T-helper 2 cell (primary cell): ENCODE results near the gene B4GALT1.
"Not testable (repeated sequence)": the region's sequence is repeated elsewhere in the genome, so short reads cannot be mapped to it uniquely, and the experiment has no call there.

Experiments
- DNase-seq, 5 experiments: peaks; one replicate each; pipeline versions ENCODE4 v3.0.0 to v3.0.0-alpha.2; 2012 to 2022

Gene B4GALT1

DNA sequence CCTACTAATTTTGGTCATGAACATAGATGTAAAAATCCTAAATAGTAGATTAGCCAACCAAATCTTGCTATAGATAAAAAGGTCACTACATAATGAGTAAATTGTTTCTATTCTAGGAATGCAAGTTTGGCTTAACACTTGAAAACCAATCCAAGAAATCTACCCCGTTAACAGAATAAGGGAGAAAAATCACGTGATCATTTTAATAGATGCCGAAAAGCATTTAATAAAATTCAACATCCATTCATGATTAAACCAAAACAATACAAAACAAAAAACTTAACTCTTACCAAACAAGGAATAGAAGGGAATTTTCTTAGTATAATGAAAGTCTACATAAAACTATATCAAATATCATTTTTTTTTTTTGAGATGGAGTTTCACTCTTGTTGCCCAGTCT, 69.9 kb downstream of the B4GALT1 start:
- no peak for DNase-seq

DNA sequence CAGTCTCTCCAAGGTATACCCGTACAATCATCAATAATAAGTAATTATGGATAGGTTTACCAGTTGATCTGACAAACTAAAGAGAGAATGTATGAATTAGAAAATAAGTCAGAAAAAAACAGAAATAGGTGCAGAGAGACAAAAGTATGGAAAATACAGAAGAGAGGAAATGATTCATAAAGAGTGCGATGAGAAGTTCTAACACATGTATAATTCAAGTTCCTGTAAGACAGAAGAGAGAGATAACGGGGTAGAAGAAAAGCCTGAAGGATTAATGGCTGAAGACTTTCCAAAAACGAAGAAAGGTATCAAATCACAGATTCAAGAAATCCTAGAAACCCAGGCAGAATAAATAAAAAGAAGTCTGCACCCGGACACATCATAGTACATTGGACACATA, 74.5 kb downstream of the B4GALT1 start:
- DNase-seq = no peak

DNA sequence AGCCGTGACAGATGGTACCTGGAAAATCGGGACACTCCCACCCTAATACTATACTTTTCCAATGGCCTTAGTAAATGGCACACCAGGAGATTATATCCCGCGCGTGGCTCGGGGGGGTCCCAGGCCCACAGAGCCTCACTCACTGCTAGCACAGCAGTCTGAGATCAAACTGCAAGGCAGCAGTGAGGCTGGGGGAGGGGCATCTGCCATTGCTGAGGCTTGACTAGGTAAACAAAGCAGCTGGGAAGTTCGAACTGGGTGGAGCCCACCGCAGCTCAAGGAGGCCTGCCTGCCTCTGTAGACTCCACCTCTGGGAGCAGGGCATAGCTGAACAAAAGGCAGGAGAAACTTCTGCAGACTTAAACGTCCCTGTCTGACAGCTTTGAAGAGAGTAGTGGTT, 81.5 kb downstream of the B4GALT1 start:
- not testable (repeated sequence) for DNase-seq

DNA sequence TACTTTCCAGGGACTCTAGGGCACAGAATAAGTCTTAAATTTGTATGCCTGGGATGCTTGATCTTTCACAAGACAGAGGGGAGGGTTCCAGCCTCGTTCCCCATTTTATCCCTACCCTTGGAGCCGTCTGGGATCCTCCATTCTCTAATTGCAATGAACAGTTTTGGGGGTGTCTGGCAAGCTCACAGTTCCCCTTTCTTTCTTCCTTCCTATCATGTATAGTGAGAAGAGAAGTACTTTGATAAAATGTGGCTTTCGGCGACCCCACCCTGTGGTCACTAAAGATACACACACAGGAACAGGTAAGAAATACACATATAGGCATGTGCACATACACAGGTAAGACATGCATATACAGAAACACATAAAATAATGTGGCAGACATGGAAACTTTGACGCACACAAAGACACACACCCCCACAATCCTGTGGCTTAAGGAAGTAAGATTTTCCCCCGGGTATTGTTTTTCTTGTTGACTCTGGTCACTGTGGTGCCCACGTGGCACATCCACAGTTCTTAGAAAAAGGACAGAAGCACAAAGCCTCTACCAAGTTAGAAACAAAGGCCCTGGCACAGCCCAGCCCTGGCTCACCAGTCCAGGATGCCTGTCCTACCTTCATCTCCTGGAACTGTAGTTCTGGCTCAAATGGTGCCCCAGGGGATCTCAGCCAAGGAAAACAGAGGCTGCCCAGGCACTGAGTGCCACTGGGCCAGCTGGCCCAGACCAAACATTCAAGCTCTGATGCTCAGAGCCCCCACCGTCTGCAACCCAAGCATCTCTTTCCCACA, 84.4 kb downstream of the B4GALT1 start:
- DNase-seq = peak in 1 of 5 experiments; percentile 42

DNA sequence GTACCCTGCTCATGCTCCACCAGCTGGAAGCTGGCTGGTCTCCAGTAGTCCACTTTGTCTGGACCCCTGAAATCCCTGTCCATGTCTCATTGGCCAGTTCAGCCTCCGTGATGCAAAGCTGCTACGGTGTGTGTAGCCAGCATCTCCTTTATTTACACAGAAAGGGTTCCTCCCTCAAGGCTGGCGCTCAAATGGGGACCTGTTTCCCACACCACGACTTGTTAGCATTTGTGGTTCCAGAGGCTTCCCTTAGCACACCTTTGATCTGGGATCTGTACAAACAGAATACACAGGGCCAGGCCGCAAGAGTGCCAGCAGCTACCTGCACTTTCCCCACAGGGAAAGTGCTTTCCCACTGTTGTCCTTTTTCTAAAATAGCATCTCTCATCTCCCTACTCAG, 85.0 kb downstream of the B4GALT1 start:
- DNase-seq = peak in 2 of 5 experiments; percentile 10 to 16

DNA sequence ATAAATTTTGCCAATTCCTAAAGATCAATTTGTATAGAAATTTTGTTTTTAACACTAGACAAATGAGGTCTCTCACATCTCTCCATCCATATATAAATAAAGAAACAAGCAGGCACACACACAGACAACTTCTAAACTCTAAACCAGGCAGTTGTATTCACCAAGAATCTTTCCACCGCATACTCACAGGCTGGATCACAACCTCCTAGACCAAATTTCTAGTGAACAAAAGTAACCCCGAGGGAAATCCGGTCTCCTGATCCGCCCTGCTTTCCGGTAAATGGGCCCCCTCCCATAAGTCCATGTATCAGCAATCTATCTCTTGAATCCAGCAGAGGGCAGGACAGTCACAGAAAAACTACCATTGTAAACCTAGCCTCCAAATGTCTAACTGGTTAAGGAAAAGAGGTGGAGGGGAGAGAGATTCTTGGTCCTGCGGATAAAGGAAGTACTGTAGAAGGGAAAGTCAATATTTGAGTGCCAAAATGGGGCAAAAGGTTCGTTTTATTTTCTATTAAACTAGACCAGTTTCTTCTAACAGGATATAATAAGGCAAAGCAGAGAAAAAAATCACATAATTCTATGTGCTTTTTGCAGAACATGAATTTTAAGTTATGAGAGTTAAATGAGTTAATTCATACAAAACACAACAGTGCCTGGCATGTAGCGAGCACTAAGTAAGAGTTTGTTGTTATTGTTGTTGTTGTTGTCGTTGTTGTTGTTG, 85.8 kb downstream of the B4GALT1 start:
- DNase-seq = peak in 4 of 5 experiments; percentile 26 to 95 (median 54)

DNA sequence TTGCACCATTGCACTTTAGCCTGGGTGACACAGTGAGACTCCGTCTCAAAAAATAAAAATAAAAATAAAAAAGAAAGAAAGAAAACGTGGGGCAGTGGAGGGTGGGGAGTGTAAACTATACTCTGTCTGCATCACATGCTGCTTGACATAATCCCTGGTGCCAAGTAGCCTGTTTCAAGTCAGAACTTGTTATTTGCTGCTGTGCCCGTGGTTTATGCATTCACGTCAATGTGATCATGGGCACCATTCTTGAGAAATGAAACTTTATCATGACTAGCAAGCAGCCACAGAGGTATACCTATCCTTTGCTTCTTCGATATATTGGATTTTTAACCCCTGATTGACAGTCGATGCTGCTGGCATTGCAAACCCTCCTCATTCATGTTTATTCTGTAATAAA, 86.6 kb downstream of the B4GALT1 start:
- peak in 1 of 5 experiments; percentile 92 for DNase-seq

DNA sequence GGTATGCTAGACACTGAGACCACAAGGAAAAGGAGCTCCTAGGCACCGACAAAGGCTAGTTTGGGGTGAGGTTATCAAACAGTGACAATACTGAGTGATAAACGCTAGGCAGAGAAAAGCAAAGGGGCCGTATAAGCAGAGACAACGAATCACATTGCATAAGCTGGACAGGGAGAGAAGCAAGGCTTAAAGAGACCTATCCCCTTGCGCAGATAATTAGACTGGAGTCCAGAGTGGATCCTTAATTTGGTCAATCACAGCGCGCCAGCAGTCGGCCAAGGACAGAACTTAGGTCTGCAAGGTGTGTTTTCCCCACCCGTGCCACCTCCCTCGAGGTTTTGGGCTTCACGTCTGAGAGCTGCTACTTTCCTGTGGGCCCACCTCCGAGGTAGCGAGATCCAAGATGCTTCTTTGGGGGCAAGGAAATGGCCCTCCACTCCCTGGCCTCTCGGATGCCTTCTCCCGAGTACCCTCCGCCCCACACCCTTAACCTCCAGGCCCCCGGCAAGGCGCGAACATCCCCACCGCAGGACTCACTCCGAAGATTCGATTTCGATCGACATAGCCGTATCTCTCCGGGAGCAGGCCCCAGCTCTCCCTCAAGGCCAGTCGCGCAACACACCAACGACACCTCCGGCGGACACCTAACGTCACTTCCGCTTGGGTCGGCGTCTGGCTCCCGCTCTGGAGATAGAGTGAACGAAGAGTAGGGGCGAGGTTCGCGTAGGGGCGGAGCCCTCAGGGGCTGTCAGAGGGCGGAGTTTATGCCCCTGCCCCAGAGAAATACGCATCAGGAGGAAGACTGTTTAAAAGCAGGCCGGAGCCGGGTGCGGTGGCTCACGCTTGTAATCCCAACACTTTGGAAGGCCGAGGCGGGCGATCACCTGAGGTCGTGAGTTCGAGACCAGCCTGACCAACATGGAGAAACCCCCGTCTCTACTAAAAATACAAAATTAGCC, 90.8 kb downstream of the B4GALT1 start, which contains the start of gene SMU1:
Gene SMU1, minus strand, starts transcription at position 629 of the 959 bp plus-strand sequence. Its CDS starts 66 bp downstream, at position 563.
- peak; percentile 83 to 99 (median 93) for DNase-seq

DNA sequence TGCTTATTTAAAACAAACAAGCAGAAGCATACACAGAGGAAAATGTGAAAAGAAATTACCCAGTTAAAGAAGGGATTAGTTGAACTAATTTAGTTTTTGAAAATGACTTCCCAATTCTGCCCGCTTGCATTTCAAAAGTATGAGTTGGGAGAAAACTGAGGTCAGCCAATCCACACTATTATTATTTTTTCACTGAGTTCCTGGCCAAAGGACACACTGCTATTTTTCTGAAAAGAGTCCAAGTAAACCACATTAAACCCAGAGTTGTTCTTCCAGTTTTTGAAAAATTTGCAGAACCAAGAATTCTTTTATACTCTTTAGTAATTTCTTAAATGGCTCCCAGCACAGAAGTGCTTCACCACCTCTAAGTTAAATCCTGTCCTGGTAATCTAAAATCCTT, 98.1 kb downstream of the B4GALT1 start:
- no peak for DNase-seq

DNA sequence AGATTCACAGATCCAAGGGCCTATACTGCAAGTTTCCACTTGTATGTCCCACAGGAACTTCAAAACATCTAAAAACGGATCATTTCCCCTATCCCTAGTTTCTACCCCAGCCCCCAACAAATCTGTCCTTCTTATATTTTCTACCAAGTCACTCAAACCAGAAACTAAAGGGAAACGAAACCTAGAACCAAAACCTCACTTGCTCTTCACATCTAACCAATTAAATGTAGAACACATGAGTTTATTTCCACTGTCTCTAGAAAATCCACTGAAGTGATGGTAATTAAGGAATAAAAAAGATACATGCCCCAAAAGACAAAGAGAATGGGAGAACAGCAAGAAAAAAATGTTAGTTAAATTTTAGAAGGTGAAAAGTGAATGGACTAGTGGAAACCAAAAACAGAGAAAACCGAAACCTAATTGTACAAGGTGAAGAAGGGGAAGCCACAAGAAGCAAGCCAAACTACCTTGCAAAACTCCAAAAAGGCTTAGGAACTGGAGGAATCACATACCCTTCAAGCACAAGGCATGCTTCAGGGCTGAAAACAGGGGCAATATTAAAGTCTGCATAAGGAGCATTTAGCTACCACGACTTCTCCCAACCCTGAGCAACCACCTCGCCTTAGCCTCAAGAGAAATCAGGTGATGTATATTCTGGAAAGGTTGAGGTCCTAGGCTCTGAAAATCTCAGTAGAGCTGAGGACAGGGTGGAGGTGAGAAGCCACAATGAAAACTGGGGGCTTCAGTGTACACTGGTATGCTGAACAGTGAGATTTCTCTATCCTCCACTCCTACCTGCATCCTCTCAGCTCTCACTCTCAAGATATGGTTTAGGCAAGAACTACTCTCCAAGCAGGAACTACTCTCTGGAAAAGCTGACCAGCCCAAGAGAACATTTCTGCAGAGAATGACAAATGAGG, 101.7 kb downstream of the B4GALT1 start:
- no peak for DNase-seq
